Measurements from ENCODE around the gene PPP3R1.

The PPP3R1 gene

GRCh38 chr2:68282811-68283418 is 30.6 kb upstream of the PPP3R1 start:
- no peaks in the 10 kb centered on the region for H3K9me3 ChIP-seq (ENCODE audit: control insufficient read depth, insufficient read depth, low read length)
- no peaks in the 10 kb centered on the region for H3F3A ChIP-seq (ENCODE audit: control insufficient read depth, insufficient read depth)
- H3K4me3 ChIP-seq (ENCODE audit: low read length): no peak overlapping the region
- no peak overlapping the region for H3K27ac ChIP-seq (ENCODE audit: low read depth, low read length)
- H3K36me3 ChIP-seq (ENCODE audit: control insufficient read depth, low read length): no peaks in the 10 kb centered on the region
- peaks cover 4% of the 10 kb centered on the region for H3K4me1 ChIP-seq (ENCODE audit: control insufficient read depth, low read length)
- no peaks in the 10 kb centered on the region for H3K9me2 ChIP-seq (replicated peaks; ENCODE audit: control insufficient read depth, low read length)
- peaks cover 5% of the 10 kb centered on the region; the same call in 1 of the 2 replicates for H3K27me3 ChIP-seq (ENCODE audit: control insufficient read depth, low read length)
- no peak for TF ChIP-seq EZH2phosphoT487 (IDR thresholded peaks at IDR 0.05; ENCODE audit: borderline replicate concordance, low read length)
- peak; percentile 75 for TF ChIP-seq CTCF (IDR thresholded peaks at IDR 0.05; ENCODE audit: low read depth, low read length, poor library complexity, severe bottlenecking)
- H4K20me1 ChIP-seq (ENCODE audit: control insufficient read depth, insufficient read depth, low read depth, low read length): no peaks in the 10 kb centered on the region
- peak overlapping the region; percentile 24 for H3K4me2 ChIP-seq (ENCODE audit: low read length)
- H3K79me2 ChIP-seq (ENCODE audit: control insufficient read depth, low read length): no peaks in the 10 kb centered on the region

DNA sequence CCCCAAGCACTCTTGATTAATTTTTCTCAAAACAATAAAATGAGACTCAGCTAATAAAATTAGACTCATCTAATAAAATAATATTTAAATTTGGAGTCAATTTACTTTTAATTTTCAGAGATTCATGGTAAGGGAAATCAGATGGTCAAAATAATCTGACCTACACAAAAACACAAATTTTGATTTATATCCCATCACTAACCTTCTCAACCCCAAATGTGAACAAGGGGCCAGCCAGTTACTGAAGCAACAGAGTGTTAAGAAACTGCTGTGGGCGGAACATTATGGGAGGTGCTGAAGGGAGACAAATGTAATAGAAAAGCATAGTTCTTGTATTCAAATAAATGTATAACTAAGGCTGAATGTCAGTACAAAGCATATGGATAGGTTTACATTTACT is 28.5 kb upstream of the PPP3R1 start:
- no peak overlapping the region for H3K27ac ChIP-seq (ENCODE audit: low read depth, low read length)
- no peak overlapping the region for H3K4me2 ChIP-seq (ENCODE audit: low read length)
- no peaks in the 10 kb centered on the region for H3F3A ChIP-seq (ENCODE audit: control insufficient read depth, insufficient read depth)
- no peaks in the 10 kb centered on the region for H3K9me2 ChIP-seq (replicated peaks; ENCODE audit: control insufficient read depth, low read length)
- 0 out of 2 replicates have a peak, but pooled peaks cover 3% of the 10 kb centered on the region for H3K4me1 ChIP-seq (ENCODE audit: control insufficient read depth, low read length)
- no peaks in the 10 kb centered on the region for H3K36me3 ChIP-seq (ENCODE audit: control insufficient read depth, low read length)
- H3K27me3 ChIP-seq (ENCODE audit: control insufficient read depth, low read length): no peaks in the 10 kb centered on the region
- H3K79me2 ChIP-seq (ENCODE audit: control insufficient read depth, low read length): no peaks in the 10 kb centered on the region
- no peaks in the 10 kb centered on the region for H3K9me3 ChIP-seq (ENCODE audit: control insufficient read depth, insufficient read depth, low read length)
- H4K20me1 ChIP-seq (ENCODE audit: control insufficient read depth, insufficient read depth, low read depth, low read length): no peaks in the 10 kb centered on the region
- no peak overlapping the region for H3K4me3 ChIP-seq (ENCODE audit: low read length)
- no peak for TF ChIP-seq EZH2phosphoT487 (IDR thresholded peaks at IDR 0.05; ENCODE audit: borderline replicate concordance, low read length)
- no peak for TF ChIP-seq CTCF (IDR thresholded peaks at IDR 0.05; ENCODE audit: low read depth, low read length, poor library complexity, severe bottlenecking)

DNA sequence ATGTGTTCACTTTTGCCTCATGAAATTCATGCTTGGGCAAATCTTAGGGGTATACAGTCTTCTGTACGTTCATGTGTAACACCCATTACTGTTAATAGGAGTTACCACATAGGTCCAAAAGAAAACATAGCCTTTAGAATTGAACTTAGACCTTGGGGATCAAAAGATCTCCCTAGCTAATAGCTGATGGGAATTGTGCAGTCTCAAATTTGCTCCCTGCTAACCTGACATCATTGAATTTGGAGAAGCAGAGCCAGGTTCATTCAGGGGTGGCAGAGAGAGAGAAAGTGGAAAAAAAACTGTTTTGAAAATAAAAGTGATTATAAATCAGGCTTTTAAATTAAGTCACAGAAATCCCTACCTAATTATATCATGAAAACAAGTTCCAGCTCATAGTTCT is 28.0 kb upstream of the PPP3R1 start:
- no peaks in the 10 kb centered on the region for H3K9me2 ChIP-seq (replicated peaks; ENCODE audit: control insufficient read depth, low read length)
- H3K27me3 ChIP-seq (ENCODE audit: control insufficient read depth, low read length): no peaks in the 10 kb centered on the region; the same call in 1 of the 2 replicates
- H3K9me3 ChIP-seq (ENCODE audit: control insufficient read depth, insufficient read depth, low read length): no peaks in the 10 kb centered on the region
- H3K4me1 ChIP-seq (ENCODE audit: control insufficient read depth, low read length): 0 out of 2 replicates have a peak, but pooled peaks cover 3% of the 10 kb centered on the region
- H4K20me1 ChIP-seq (ENCODE audit: control insufficient read depth, insufficient read depth, low read depth, low read length): no peaks in the 10 kb centered on the region
- H3F3A ChIP-seq (ENCODE audit: control insufficient read depth, insufficient read depth): no peaks in the 10 kb centered on the region
- H3K27ac ChIP-seq (ENCODE audit: low read depth, low read length): no peak overlapping the region
- no peak for TF ChIP-seq EZH2phosphoT487 (IDR thresholded peaks at IDR 0.05; ENCODE audit: borderline replicate concordance, low read length)
- no peak for TF ChIP-seq CTCF (IDR thresholded peaks at IDR 0.05; ENCODE audit: low read depth, low read length, poor library complexity, severe bottlenecking)
- H3K4me3 ChIP-seq (ENCODE audit: low read length): no peak overlapping the region
- H3K36me3 ChIP-seq (ENCODE audit: control insufficient read depth, low read length): no peaks in the 10 kb centered on the region
- H3K4me2 ChIP-seq (ENCODE audit: low read length): no peak overlapping the region
- no peaks in the 10 kb centered on the region for H3K79me2 ChIP-seq (ENCODE audit: control insufficient read depth, low read length)

All from DOHH2 (cell line).